BLaER1 (cell line): Measurements from ENCODE around the gene SERP2.

ENCODE experiments used
- H3K27ac ChIP-seq: shearing (Covaris generic); formaldehyde crosslinking; 2 replicates; pipeline ENCODE4 v1.8.1; 2022
- H3K27me3 ChIP-seq: shearing (Covaris generic); formaldehyde crosslinking; 2 replicates; pipeline ENCODE4 v1.8.1; 2022
- H3K36me3 ChIP-seq: shearing (Covaris generic); formaldehyde crosslinking; 2 replicates; pipeline ENCODE4 v1.8.1; 2022
- H3K4me1 ChIP-seq: shearing (Covaris generic); formaldehyde crosslinking; 2 replicates; pipeline ENCODE4 v1.8.1; 2022
- H3K4me2 ChIP-seq: shearing (Covaris generic); formaldehyde crosslinking; 2 replicates; pipeline ENCODE4 v1.8.1; 2022
- H3K4me3 ChIP-seq: shearing (Covaris generic); formaldehyde crosslinking; 2 replicates; pipeline ENCODE4 v1.8.1; 2022
- H3K9ac ChIP-seq: shearing (Covaris generic); formaldehyde crosslinking; 2 replicates; pipeline ENCODE4 v1.8.1; 2022
- H3K9me3 ChIP-seq: shearing (Covaris generic); formaldehyde crosslinking; 2 replicates; pipeline ENCODE4 v1.8.1; 2022
- H4K20me1 ChIP-seq: shearing (Covaris generic); formaldehyde crosslinking; 2 replicates; pipeline ENCODE4 v1.8.1; 2022
- Cebpa-rat ChIP-seq: shearing (Covaris generic); IDR thresholded peaks from 2 replicates; pipeline ENCODE4 v1.8.1; 2022

SERP2 gene

GRCh38 chr13:44368599-44369368 lies 4.8 kb upstream of the SERP2 start:
- Histone ChIP-seq H3K27me3 (no peaks in the 10 kb centered on the region; the same call in 1 of the 2 replicates), H3K4me1 (no peaks in the 10 kb centered on the region), H3K9ac (no peak overlapping the region), H3K27ac (no peak overlapping the region), H3K9me3 (peaks cover 12% of the 10 kb centered on the region), H3K4me2 (no peak overlapping the region), H3K4me3 (no peak overlapping the region), H4K20me1 (no peaks in the 10 kb centered on the region), H3K36me3 (no peaks in the 10 kb centered on the region)
- TF ChIP-seq Cebpa-rat = no peak

- H4K20me1 ChIP-seq = no peaks in the 10 kb centered on the region
- H3K4me1 ChIP-seq = no peaks in the 10 kb centered on the region
Observed at GRCh38 chr13:44371421-44371820, 2.2 kb upstream of the SERP2 start.

GRCh38 chr13:44373247-44373600 lies 400 bp upstream of the SERP2 start:
- H3K9ac ChIP-seq = no peak overlapping the region
- no peak for TF ChIP-seq Cebpa-rat

More at GRCh38 chr13:44371421-44371820, 2.2 kb upstream of the SERP2 start:
- Histone ChIP-seq H3K4me2 (no peak overlapping the region), H3K27ac (no peak overlapping the region), H3K4me3 (no peak overlapping the region), H3K9ac (no peak overlapping the region), H3K27me3 (no peaks in the 10 kb centered on the region), H3K9me3 (peaks cover 13% of the 10 kb centered on the region), H3K36me3 (no peaks in the 10 kb centered on the region)
- no peak for TF ChIP-seq Cebpa-rat

DNA sequence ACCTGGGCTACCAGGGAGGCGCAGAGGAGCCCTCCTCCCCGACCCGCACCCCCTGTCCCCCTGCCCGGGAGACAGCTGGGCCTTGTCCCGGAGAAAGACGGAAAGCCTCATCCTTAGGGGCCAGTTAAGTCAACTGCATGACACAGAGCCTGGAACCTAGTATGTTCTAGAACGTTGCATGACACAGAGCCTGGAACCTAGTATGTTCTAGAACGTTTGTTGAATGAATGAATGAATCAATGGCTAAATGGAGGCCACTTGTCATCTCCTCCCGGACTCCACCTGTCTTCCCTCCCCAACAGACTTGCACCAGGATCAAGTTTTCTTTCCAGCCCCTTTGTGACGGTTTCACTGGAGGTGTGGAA lies 706 bp downstream of the SERP2 start:
- Histone ChIP-seq H4K20me1 (no peaks in the 10 kb centered on the region), H3K27ac (no peak overlapping the region), H3K4me3 (no peak overlapping the region), H3K36me3 (no peaks in the 10 kb centered on the region), H3K4me2 (no peak overlapping the region), H3K4me1 (no peaks in the 10 kb centered on the region), H3K9ac (no peak overlapping the region), H3K9me3 (peaks cover 13% of the 10 kb centered on the region), H3K27me3 (no peaks in the 10 kb centered on the region)
- no peak for TF ChIP-seq Cebpa-rat

More at GRCh38 chr13:44373247-44373600, 400 bp upstream of the SERP2 start:
- H3K4me2 ChIP-seq = no peak overlapping the region
- H3K4me3 ChIP-seq = no peak overlapping the region
- H3K36me3 ChIP-seq = no peaks in the 10 kb centered on the region
- no peaks in the 10 kb centered on the region for H3K27me3 ChIP-seq
- peaks cover 13% of the 10 kb centered on the region for H3K9me3 ChIP-seq
- H3K4me1 ChIP-seq = no peaks in the 10 kb centered on the region
- no peaks in the 10 kb centered on the region for H4K20me1 ChIP-seq
- H3K27ac ChIP-seq = no peak overlapping the region

- no peak overlapping the region for H3K27ac ChIP-seq
Observed at GRCh38 chr13:44378277-44378676, 4.7 kb downstream of the SERP2 start.

DNA sequence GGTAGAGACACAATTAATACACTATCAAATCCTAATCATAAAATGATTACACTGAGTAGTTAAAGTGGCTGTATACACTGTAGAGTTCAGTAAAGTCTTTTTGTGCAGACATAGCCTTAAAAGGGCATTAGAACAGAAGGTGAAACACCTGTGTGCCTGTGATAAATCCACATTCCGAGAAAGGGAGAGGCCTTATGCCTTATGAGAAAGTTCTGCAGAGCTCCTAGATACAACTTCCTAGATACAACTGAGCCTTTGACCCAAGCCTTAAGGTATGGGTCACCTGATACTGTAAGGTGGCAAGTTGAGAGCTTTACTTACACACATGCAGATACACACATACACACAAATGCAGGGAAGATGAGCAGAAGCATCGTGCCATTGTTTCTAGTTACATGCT lies 6.3 kb downstream of the SERP2 start:
- no peak overlapping the region for H3K9ac ChIP-seq
- no peaks in the 10 kb centered on the region for H4K20me1 ChIP-seq
- H3K4me3 ChIP-seq = no peak overlapping the region
- no peaks in the 10 kb centered on the region for H3K27me3 ChIP-seq
- H3K4me2 ChIP-seq = no peak overlapping the region
- no peak overlapping the region for H3K27ac ChIP-seq
- H3K36me3 ChIP-seq = no peaks in the 10 kb centered on the region
- no peak for TF ChIP-seq Cebpa-rat
- H3K4me1 ChIP-seq = no peaks in the 10 kb centered on the region
- H3K9me3 ChIP-seq = no peaks in the 10 kb centered on the region

More at GRCh38 chr13:44378277-44378676, 4.7 kb downstream of the SERP2 start:
- Histone ChIP-seq H3K4me1 (no peaks in the 10 kb centered on the region), H4K20me1 (no peaks in the 10 kb centered on the region), H3K9me3 (peaks cover 6% of the 10 kb centered on the region), H3K4me3 (no peak overlapping the region), H3K27me3 (no peaks in the 10 kb centered on the region), H3K36me3 (no peaks in the 10 kb centered on the region), H3K9ac (no peak overlapping the region), H3K4me2 (no peak overlapping the region)
- TF ChIP-seq Cebpa-rat = no peak

GRCh38 chr13:44380404-44381165 lies 7.0 kb downstream of the SERP2 start:
- Histone ChIP-seq H3K27me3 (no peaks in the 10 kb centered on the region), H3K4me3 (no peak overlapping the region), H3K9me3 (no peaks in the 10 kb centered on the region), H3K4me1 (peaks cover 1% of the 10 kb centered on the region; the same call in 1 of the 2 replicates), H3K4me2 (no peak overlapping the region), H4K20me1 (no peaks in the 10 kb centered on the region), H3K9ac (no peak overlapping the region), H3K27ac (no peak overlapping the region), H3K36me3 (no peaks in the 10 kb centered on the region)
- no peak for TF ChIP-seq Cebpa-rat

GRCh38 chr13:44382635-44383145 lies 9.1 kb downstream of the SERP2 start:
- no peak overlapping the region for H3K4me2 ChIP-seq
- no peak for TF ChIP-seq Cebpa-rat
- no peaks in the 10 kb centered on the region for H3K36me3 ChIP-seq
- H3K27me3 ChIP-seq = no peaks in the 10 kb centered on the region
- H3K9me3 ChIP-seq = no peaks in the 10 kb centered on the region
- no peak overlapping the region for H3K27ac ChIP-seq
- peaks cover 8% of the 10 kb centered on the region for H3K4me1 ChIP-seq
- no peak overlapping the region for H3K4me3 ChIP-seq
- H4K20me1 ChIP-seq = no peaks in the 10 kb centered on the region
- no peak overlapping the region for H3K9ac ChIP-seq

DNA sequence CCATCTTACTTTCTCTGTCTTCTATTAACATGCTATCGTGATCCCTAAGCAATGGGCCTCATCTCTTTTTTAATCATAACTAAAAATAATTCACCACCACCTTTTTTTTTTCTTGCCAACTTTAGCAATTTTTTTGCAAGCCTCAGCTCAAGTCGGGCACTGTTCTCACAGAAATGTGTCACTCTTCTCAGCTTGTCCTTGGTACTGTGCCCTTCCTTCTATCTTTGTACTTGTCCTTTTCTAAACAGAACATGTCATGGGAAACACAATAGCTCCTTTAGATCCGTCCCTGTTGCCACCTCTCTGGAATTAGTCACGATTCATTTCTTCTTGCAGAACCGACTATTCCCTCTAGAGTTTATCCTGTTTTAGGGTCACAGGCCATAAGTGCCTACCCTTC lies 10.3 kb downstream of the SERP2 start:
- no peak overlapping the region for H3K9ac ChIP-seq
- no peaks in the 10 kb centered on the region for H3K36me3 ChIP-seq
- H3K27ac ChIP-seq = no peak overlapping the region
- no peak for TF ChIP-seq Cebpa-rat
- H3K4me3 ChIP-seq = no peak overlapping the region
- no peaks in the 10 kb centered on the region for H3K27me3 ChIP-seq
- no peaks in the 10 kb centered on the region for H3K9me3 ChIP-seq
- H3K4me1 ChIP-seq = peaks cover 8% of the 10 kb centered on the region
- H3K4me2 ChIP-seq = no peak overlapping the region
- H4K20me1 ChIP-seq = no peaks in the 10 kb centered on the region

GRCh38 chr13:44384778-44385177 lies 11.2 kb downstream of the SERP2 start:
- no peak for TF ChIP-seq Cebpa-rat
- Histone ChIP-seq H3K4me2 (no peak overlapping the region), H4K20me1 (no peaks in the 10 kb centered on the region), H3K27me3 (no peaks in the 10 kb centered on the region), H3K4me1 (peaks cover 8% of the 10 kb centered on the region), H3K27ac (no peak overlapping the region), H3K4me3 (no peak overlapping the region), H3K9me3 (no peaks in the 10 kb centered on the region), H3K36me3 (no peaks in the 10 kb centered on the region), H3K9ac (no peak overlapping the region)
